Keratinocyte (primary cell): ENCODE data around the gene KIAA1210.

Experiments
- EZH2 ChIP-seq: IDR thresholded peaks from one replicate; pipeline ENCODE4 v1.6.1; 2012; ENCODE audit warnings: inconsistent platforms, mild to moderate bottlenecking, low read length, moderate library complexity
- TF ChIP-seq, protein P1 (sequence below), 3 experiments: IDR thresholded peaks in 1 of 3; conservative IDR thresholded peaks in 1 of 3; optimal IDR thresholded peaks in 1 of 3; 2 replicates in 2 of 3; 3 replicates in 1 of 3; pipeline versions ENCODE3 to v1.5.1; 2011; ENCODE audit warnings: low read length in 3 of 3, mild to moderate bottlenecking in 3 of 3, moderate library complexity in 2 of 3, control low read depth in 1 of 3, inconsistent platforms in 1 of 3; ENCODE audit not compliant: insufficient read depth in 2 of 3; ENCODE audit errors: extremely low read depth in 1 of 3

DNA sequence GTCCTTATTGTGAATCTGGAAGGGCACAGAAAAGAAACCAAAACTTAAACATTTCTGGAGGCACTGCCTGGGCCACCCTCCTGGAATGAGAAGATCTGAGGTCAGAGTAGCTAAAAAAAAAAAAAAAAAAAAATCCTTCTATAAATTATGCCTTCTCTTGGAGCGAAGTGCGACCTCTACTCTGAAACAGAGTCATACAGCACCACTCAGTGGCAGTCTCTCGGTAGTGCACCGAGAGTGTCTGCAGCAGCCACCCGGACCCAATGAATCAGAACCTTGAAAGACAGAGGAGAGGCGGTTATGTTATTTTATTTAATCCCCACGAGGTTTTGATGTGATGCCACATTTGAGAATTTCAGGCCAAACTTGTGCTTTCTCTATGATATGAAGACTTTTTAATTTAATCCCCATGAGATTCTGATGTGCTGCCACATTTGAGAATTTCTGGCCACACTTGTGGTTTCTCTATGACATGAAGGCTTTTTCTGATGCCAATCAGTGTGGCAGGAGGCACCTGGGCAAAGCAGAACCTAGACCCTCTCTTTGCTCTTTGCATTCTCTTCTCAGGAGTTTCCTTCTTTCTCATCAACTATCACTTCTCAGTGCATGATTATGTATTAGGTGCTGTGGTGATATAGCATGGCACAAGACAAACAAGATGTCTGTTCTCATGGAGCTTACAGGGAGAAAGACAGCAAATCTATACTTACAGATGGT is 60.4 kb downstream of the KIAA1210 start:
- TF ChIP-seq, protein P1, sequence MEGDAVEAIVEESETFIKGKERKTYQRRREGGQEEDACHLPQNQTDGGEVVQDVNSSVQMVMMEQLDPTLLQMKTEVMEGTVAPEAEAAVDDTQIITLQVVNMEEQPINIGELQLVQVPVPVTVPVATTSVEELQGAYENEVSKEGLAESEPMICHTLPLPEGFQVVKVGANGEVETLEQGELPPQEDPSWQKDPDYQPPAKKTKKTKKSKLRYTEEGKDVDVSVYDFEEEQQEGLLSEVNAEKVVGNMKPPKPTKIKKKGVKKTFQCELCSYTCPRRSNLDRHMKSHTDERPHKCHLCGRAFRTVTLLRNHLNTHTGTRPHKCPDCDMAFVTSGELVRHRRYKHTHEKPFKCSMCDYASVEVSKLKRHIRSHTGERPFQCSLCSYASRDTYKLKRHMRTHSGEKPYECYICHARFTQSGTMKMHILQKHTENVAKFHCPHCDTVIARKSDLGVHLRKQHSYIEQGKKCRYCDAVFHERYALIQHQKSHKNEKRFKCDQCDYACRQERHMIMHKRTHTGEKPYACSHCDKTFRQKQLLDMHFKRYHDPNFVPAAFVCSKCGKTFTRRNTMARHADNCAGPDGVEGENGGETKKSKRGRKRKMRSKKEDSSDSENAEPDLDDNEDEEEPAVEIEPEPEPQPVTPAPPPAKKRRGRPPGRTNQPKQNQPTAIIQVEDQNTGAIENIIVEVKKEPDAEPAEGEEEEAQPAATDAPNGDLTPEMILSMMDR (optimal IDR thresholded peaks at IDR 0.05 in 1 of 3, IDR thresholded peaks at IDR 0.05 in 1 of 3, conservative IDR thresholded peaks at IDR 0.05 in 1 of 3; ENCODE audit: extremely low read depth in 1 of 3, insufficient read depth in 2 of 3, low read length in 3 of 3) = peak; percentile 57 to 74 (median 73)
- TF ChIP-seq EZH2 = no peak
